HG03558 (cell line): ENCODE measurements around the gene LSM2.
"Not testable (repeated sequence)": the region's sequence is repeated elsewhere in the genome, so short reads cannot be mapped to it uniquely, and the experiment has no call there.

ENCODE experiments used
- ATAC-seq: cut with Tn5 transposase; IDR thresholded peaks from one replicate; pipeline ENCODE4 v1.9.1; 2021; ENCODE audit warnings: moderate number of reproducible peaks; ENCODE audit not compliant: unreplicated experiment; ENCODE audit errors: extremely low read depth

Gene LSM2

DNA sequence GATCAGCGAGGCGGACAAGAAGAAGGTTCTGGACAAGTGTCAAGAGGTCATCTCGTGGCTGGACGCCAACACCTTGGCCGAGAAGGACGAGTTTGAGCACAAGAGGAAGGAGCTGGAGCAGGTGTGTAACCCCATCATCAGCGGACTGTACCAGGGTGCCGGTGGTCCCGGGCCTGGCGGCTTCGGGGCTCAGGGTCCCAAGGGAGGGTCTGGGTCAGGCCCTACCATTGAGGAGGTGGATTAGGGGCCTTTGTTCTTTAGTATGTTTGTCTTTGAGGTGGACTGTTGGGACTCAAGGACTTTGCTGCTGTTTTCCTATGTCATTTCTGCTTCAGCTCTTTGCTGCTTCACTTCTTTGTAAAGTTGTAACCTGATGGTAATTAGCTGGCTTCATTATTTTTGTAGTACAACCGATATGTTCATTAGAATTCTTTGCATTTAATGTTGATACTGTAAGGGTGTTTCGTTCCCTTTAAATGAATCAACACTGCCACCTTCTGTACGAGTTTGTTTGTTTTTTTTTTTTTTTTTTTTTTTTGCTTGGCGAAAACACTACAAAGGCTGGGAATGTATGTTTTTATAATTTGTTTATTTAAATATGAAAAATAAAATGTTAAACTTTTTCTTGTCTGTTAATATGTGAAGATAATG is 23.0 kb upstream of the LSM2 start:
- no peak for ATAC-seq

DNA sequence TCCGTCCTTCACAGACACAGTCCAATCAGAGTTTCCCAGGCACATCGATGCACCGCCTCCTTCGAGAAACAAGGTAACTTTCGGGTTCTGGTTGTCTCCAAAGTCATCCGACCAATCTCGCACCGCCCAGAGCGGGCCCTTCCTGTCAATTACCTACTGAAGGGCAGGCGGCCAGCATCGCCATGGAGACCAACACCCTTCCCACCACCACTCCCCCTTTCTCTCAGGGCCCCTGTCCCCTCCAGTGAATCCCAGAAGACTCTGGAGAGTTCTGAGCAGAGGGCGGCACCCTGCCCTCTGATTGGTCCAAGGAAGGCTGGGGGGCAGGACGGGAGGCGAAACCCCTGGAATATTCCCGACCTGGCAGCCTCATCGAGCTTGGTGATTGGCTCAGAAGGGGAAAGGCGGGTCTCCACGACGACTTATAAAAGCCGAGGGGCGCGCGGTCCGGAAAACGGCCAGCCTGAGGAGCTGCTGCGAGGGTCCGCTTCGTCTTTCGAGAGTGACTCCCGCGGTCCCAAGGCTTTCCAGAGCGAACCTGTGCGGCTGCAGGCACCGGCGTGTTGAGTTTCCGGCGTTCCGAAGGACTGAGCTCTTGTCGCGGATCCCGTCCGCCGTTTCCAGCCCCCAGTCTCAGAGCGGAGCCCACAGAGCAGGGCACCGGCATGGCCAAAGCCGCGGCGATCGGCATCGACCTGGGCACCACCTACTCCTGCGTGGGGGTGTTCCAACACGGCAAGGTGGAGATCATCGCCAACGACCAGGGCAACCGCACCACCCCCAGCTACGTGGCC is 20.7 kb upstream of the LSM2 start, which contains the start of gene HSPA1B:
Gene HSPA1B, plus strand, starts transcription at position 453 of the 794 bp plus-strand sequence. Its CDS starts 213 bp downstream, at position 666.
- peak; percentile 30 for ATAC-seq

DNA sequence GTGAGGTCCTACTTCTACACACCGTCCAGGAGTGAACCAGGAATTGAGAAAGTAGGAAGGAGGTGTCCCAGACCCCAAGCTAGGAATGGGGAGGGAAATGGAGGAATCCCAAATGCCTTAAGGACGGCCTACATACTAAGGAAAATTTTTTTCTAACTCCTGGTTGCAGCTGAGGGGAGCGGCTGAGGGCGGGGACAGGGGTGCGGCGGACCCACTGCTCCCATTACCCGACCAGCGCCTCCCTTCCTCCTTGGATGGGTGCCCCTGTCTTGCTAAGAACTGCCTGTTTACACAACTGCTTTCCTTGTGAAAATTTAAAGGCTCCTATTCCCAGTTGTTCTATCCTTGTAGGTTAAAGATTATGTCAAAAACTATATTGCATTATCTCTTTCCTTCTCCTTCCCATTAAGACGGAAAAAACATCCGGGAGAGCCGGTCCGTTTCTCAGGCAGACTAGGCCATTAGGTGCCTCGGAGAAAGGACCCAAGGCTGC is 20.1 kb upstream of the LSM2 start:
- ATAC-seq, result no peak

GRCh38 chr6:31825553-31825952 is 18.8 kb upstream of the LSM2 start:
- ATAC-seq, result no peak

GRCh38 chr6:31823592-31824196 is 16.9 kb upstream of the LSM2 start:
- not testable (repeated sequence) for ATAC-seq

GRCh38 chr6:31822036-31822821 is 15.5 kb upstream of the LSM2 start:
- no peak for ATAC-seq

DNA sequence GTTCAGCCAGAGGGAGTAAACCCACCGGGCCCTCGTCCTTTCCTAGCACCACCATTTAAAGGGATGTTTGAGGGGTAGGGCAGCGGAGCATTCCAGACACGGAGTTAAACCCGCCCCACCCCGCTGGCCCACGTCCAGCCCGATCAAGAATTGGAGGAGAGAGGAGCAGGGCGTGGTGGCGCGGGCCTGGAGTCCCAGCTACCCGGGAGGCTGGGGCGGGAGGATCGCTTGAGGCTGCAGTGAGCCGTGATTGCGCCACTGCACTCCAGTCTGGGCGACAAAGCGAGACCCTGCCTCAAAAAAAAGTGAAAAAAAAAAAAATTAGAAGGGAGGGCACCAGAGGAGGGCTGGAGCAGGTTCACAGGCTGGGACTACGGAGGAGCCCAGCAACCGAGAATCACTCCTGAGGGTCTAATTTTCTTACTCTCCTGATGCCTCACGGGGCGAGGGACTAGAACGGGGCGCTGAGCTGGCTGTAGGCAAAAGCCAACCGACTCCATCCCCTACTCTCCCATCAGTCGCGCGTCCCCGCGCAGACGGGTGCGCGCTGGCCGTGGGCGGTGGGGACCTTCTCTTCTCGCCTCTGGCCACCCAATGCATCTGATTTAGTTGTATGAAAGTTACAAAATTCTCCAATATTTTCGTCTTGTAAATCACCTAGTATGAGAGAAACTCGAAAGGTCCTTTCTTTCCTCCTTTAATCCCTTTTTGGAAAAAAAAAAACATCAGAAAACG is 14.7 kb upstream of the LSM2 start:
- no peak for ATAC-seq

GRCh38 chr6:31820399-31820798 is 13.6 kb upstream of the LSM2 start:
- not testable (repeated sequence) for ATAC-seq

- no peak for ATAC-seq
These were observed 13.1 kb upstream of the LSM2 start for GRCh38 chr6:31819871-31820299.

DNA sequence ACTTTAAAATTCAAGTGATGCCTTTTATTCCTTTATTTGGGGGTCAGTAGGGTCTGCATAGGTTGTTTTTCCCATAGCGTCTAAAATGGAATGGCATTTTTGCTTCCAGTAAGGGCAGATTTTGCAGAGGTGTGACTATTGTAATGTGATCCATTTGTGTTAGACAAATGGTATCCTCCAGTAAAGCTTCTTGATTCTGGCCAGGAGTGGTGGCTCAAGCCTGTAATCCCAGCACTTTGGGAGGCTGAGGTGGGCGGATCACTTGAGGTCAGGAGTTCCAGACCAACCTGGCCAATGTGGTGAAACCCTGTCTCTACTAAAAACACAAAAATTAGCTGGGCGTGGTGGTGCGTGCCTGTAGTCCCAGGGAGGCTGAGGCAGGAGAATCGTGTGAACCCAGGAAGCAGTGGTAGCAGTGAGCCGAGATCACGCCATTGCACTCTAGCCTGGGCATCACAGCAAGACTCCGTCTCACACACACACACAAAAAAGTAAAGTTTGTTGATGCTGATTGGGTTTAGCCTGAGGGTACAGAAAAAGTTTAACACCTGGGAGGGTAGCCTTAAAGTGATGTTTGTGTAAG is 11.3 kb upstream of the LSM2 start:
- not testable (repeated sequence) for ATAC-seq

- ATAC-seq, result not testable (repeated sequence)
These were observed 10.6 kb upstream of the LSM2 start for GRCh38 chr6:31817133-31817928.

- no peak for ATAC-seq
These were observed 8.5 kb upstream of the LSM2 start, which contains the start of the genes HSPA1A and HSPA1L for GRCh38 chr6:31815025-31815838. HSPA1A (plus strand) TSS chr6:31815543; CDS start chr6:31815757, 214 bp downstream. HSPA1L (minus strand) TSS chr6:31815283; CDS start chr6:31811972, 3,311 bp downstream.

DNA sequence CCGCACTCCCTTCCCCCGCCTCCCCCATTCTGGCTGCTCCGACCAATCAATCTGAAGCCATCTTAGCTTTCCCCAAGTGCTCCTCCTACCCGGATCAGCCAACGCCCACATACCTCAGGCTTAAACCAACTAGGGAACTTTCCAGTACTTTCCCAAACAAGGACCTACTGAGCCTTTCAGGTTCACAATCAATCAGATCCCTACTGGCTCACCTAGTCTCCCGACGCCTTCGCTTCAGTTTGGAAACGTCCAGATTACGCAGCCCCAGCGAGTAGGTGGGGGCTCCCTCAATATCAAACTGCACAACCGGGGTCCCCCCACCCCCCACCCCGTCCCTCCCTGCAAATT is 7.9 kb upstream of the LSM2 start:
- no peak for ATAC-seq

DNA sequence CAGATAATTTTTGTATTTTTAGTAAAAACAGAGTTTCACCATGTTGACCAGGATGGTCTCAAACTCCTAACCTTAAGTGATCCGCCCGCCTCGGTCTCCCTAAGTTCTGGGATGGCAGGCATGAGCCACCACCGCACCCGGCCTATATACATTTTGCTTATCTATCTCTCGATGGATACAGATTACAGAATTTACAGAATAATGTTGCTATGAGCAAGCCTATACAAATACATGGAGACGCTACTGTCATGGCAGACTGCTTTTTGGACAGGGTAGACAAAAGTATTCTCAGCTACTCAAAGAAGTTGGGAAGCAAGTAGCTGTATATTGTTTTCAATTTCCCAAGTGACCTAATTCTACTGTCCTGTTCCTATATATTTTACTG is 6.7 kb upstream of the LSM2 start:
- no peak for ATAC-seq

- no peak for ATAC-seq
These were observed 4.9 kb upstream of the LSM2 start for GRCh38 chr6:31811645-31812044.

DNA sequence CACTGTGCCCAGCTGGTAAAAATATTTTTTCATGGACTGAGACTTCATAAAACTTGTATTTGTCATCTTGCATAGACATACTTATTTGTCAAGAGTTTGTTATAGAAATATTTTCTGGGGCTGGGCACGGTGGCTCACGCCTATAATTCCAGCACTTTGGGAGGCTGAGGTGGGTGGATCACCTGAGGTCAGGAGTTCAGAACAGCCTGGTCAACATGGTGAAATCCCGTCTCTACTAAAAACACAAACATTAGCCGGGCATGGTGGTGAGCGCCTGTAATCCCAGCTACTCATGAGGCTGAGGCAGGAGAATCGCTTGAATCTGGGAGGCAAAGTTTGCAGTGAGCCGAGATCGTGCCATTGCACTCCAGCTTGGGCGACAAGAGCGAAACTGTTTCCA is 1.8 kb upstream of the LSM2 start:
- not testable (repeated sequence) for ATAC-seq

DNA sequence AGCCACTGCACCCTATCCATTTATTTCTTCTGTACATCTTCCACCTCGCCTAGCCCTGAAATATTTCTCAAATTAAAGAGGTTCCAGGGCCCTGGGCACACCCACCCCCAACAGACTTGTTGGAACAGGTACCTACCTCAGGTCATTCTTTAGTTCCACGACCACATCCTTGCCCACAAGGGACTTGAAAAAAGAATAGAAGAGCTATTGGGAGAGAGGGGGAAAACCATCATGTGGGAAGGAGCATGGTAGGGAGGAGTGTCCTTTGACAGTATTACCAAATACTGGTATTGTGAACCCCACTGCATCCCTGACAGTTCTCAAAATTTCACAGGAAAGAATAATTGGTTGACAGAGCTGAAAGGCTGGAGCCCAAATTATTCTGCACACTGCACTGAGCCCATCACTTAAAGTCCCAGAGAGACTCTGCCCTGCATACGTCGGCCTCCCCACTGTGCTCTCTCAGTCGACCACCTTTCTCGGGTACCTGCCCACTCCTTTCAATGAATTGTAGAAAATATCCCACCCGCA is 762 bp downstream of the LSM2 start:
- no peak for ATAC-seq
